GM10248 (cell line): ENCODE data around the gene OGFRL1.

Experiments used
- CTCF ChIA-PET: fragments of 300-600 bp; sonication (Branson Sonifier 250); formaldehyde crosslinking; extraction: SDS; loops from one replicate; lab custom pipeline; 2021; ENCODE audit warnings: antibody characterized with exemption; lab: Yijun Ruan, JAX
- POLR2A ChIA-PET: fragments of 350-650 bp; sonication (Branson Sonifier 250); formaldehyde crosslinking; extraction: SDS; loops from one replicate; lab custom pipeline; 2020; ENCODE audit warnings: antibody characterized with exemption; lab: Yijun Ruan, JAX
- DNase-seq: peaks from one replicate; pipeline ENCODE4 v3.0.0; 2012; ENCODE audit errors: extremely low spot score
- TF ChIP-seq, protein P1 (sequence below): IDR thresholded peaks from 2 replicates; pipeline ENCODE4 v1.5.1; 2012; ENCODE audit warnings: mild to moderate bottlenecking, low read depth; ENCODE audit errors: extremely low read depth, missing control alignments, control extremely low read depth

OGFRL1 gene

DNA sequence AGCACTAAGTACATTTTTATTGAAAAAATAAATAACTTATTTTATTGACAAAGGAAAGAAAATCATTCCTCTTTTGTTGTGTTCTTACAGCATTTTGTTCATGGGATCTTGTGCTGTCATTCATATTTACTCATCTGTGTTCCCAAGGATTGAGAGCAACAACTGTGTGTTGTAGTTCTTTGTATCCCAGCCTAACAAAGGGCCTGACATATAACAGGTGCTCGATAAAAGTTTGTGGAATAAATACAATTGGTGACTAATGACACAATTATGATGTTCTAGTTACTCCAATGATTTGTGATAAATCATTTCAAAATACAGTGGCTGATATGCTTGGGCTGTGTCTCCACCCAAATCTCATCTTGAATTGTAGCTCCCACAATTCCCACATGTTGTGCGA lies 7.9 kb upstream of the OGFRL1 start:
- TF ChIP-seq, protein P1, sequence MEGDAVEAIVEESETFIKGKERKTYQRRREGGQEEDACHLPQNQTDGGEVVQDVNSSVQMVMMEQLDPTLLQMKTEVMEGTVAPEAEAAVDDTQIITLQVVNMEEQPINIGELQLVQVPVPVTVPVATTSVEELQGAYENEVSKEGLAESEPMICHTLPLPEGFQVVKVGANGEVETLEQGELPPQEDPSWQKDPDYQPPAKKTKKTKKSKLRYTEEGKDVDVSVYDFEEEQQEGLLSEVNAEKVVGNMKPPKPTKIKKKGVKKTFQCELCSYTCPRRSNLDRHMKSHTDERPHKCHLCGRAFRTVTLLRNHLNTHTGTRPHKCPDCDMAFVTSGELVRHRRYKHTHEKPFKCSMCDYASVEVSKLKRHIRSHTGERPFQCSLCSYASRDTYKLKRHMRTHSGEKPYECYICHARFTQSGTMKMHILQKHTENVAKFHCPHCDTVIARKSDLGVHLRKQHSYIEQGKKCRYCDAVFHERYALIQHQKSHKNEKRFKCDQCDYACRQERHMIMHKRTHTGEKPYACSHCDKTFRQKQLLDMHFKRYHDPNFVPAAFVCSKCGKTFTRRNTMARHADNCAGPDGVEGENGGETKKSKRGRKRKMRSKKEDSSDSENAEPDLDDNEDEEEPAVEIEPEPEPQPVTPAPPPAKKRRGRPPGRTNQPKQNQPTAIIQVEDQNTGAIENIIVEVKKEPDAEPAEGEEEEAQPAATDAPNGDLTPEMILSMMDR = no peak
- ChIA-PET CTCF (interaction anchor here (2.5 kb wide), 1 partner anchor 16 kb away, joined by 9 read pairs; no protein-coding TSS in a partner anchor), POLR2A (no interaction called here)
- DNase-seq = no peak

GRCh38 chr6:71284785-71285184 lies 3.8 kb upstream of the OGFRL1 start:
- POLR2A ChIA-PET = no interaction called here
- CTCF ChIA-PET = no interaction called here
- DNase-seq = no peak
- TF ChIP-seq, protein P1 = no peak

DNA sequence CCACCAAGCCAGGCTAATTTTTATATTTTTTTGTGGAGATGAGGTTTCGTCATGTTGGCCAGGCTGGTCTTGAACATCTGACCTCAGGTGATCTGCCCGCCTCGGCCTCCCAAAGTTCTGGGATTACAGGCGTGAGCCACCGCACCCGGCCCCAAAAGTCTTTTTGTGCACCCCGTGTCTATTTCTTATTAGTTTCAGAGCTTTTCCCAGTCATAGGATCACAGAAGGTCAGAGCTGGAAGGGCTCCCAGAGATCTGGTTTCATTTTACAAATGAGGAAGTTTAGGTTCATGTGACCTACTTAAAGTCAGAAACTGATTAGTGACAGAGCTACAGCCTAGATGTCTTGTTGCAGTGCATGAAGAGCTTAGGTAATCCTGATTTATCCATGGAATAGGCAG lies 1.6 kb upstream of the OGFRL1 start:
- TF ChIP-seq, protein P1 = no peak
- DNase-seq = no peak
- CTCF ChIA-PET = interaction anchor here (1.0 to 1.6 kb wide), 2 partner anchors 30 to 94 kb away, joined by 3 read pairs; no protein-coding TSS in a partner anchor
- POLR2A ChIA-PET = no interaction called here

GRCh38 chr6:71287926-71288227 lies 734 bp upstream of the OGFRL1 start:
- CTCF ChIA-PET = interaction anchor here (1.1 to 1.6 kb wide), 2 partner anchors 10 to 95 kb away, joined by 3 read pairs; no protein-coding TSS in a partner anchor
- no peak for DNase-seq
- POLR2A ChIA-PET = no interaction called here
- TF ChIP-seq, protein P1 = no peak

DNA sequence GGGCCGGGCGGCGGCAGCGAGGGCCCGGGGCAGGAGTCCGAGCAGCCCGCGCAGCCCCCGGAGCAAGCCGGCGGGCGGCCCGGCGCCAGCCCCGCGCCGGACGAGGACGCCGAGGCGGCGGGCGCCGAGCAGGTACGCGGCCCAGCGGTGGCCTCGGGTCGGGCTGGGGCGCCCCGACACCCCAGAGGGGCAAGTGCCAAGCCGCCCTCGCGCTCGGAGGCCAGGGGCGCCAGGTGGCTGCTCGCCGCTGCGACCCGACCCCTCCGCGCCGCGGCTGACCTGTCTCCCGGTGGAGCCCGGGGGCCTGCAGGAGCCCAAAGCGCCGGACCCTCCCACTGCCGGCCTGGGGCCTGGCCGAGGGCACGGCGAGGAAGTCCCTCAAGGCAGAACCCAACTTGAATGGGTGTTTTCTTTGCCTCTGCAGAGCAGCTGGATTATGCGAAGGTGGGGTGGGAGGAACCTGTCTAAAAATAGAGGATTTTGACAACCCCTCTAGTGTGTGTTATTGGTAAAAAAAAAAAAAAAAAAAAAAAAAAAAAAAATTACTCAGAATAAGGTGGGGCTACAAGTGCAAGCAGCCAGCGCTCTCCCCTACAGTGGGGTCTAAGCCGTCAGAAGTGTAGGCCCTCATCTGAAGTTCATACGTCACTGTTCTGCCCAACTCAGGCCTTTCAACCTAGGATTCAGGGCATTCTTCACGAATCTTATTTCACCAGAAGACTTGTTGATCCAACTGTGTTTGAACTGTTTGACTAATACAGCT lies 609 bp downstream of the OGFRL1 start:
- TF ChIP-seq, protein P1 = no peak
- DNase-seq = peak; percentile 26
- ChIA-PET POLR2A (no interaction called here), CTCF (no interaction called here)

DNA sequence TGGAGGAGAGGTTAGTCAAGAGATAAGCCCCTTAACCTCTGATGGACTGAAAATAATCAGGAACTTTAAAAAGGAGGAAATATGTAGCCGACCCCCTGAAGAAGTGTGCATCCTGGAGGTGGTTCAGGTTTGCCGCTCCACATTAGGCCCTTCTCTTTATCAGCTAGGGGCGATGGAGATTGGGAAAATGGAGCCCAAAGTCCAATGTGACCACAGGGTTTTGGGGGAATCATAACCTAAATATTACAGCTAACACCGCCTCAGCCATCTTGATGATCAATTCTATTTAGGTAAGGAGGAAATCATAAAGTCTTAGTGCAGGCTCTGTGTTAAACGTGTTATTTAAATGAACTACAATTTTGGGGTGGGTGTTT lies 1.2 kb downstream of the OGFRL1 start:
- ChIA-PET CTCF (no interaction called here), POLR2A (no interaction called here)
- TF ChIP-seq, protein P1 = no peak
- no peak for DNase-seq
